Tibial nerve (tissue), 4 donors: ENCODE measurements around the gene OLFM2.
"Not testable (repeated sequence)": the region's sequence is repeated elsewhere in the genome, so short reads cannot be mapped to it uniquely, and the experiment has no call there.

Experiments used
- CTCF ChIP-seq, 5 experiments: fragments of 200-600 bp in 3 of 5; fragments of 450-650 bp in 2 of 5; sonication (generic) in 3 of 5; IDR thresholded peaks; one replicate each; pipeline ENCODE4 v1.5.1; 2016 to 2019; ENCODE audit warnings: antibody characterized with exemption in 5 of 5, mild to moderate bottlenecking in 3 of 5, moderate library complexity in 2 of 5
- EP300 ChIP-seq, 2 donors: sonication (generic); formaldehyde crosslinking; IDR thresholded peaks; one replicate each; pipeline ENCODE4 v1.6.1; 2017; ENCODE audit warnings: antibody characterized with exemption in 2 of 2, mild to moderate bottlenecking in 1 of 2
- POLR2A ChIP-seq, 2 donors: fragments of 450-650 bp; IDR thresholded peaks; one replicate each; pipeline ENCODE4 v1.6.1; 2017; ENCODE audit warnings: antibody characterized with exemption in 2 of 2, mild to moderate bottlenecking in 2 of 2, moderate library complexity in 2 of 2

- not testable (repeated sequence) for TF ChIP-seq CTCF, POLR2A, EP300 (IDR thresholded peaks at IDR 0.05)
These were observed 13.4 kb downstream of the OLFM2 start for GRCh38 chr19:9922782-9923379.
